Caco-2 (cell line): Measurements from ENCODE around the gene CTAG1B. TPM values are rescaled to one million over a fixed set of nuclear protein-coding genes. Genes with fewer than 3 reads are reported as not detected.

ENCODE experiments used
- BruUV-seq: library from RNA; stranded (reverse); fragments of 400-500 nt; replicated peaks from 2 replicates; lab custom pipeline; 2021; lab: Mats Ljungman, UMichigan
- CTCF ChIA-PET: fragments of 300-600 bp; sonication (Branson Sonifier 250); formaldehyde crosslinking; loops from one replicate; lab custom pipeline; 2022; ENCODE audit warnings: antibody characterized with exemption; lab: Charles Lee
- POLR2A ChIA-PET: fragments of 300-600 bp; sonication (Branson Sonifier 250); formaldehyde crosslinking; loops from one replicate; lab custom pipeline; 2022; ENCODE audit warnings: antibody characterized with exemption; lab: Charles Lee
- DNase-seq, 2 experiments: peaks; one replicate each; pipeline versions ENCODE4 v3.0.0 to v3.0.0-alpha.2; 2020 to 2022
- H3K27me3 ChIP-seq: replicated peaks from 2 replicates; pipeline ENCODE4 v1.6.0; 2011; ENCODE audit warnings: low read length; ENCODE audit not compliant: control insufficient read depth, insufficient read depth
- H3K36me3 ChIP-seq: 2 replicates; pipeline ENCODE4 v1.5.1; 2011; ENCODE audit warnings: low read length; ENCODE audit not compliant: control insufficient read depth, insufficient read depth
- H3K4me1 ChIP-seq: fragments of 250-450 bp; sonication (Bioruptor Pico); 2 replicates; pipeline ENCODE4 v1.5.1; 2020; ENCODE audit warnings: mild to moderate bottlenecking
- H3K4me3 ChIP-seq: 2 replicates; pipeline ENCODE4 v1.5.1; 2011; ENCODE audit warnings: low read depth, mild to moderate bottlenecking, control low read depth, low read length
- H3K9me3 ChIP-seq: fragments of 250-450 bp; sonication (Bioruptor Pico); 2 replicates; pipeline ENCODE4 v1.5.1; 2020; ENCODE audit warnings: mild to moderate bottlenecking, moderate library complexity
- H3K27ac Mint-ChIP-seq: one replicate; pipeline ENCODE4 v1.8.0; 2022; ENCODE audit warnings: mixed read lengths; ENCODE audit not compliant: unreplicated experiment
- H3K27me3 Mint-ChIP-seq: one replicate; pipeline ENCODE4 v1.8.0; 2022; ENCODE audit warnings: mixed read lengths; ENCODE audit not compliant: insufficient read depth, unreplicated experiment
- H3K36me3 Mint-ChIP-seq: one replicate; pipeline ENCODE4 v1.8.0; 2022; ENCODE audit warnings: mild to moderate bottlenecking, mixed read lengths; ENCODE audit not compliant: insufficient read depth, unreplicated experiment
- H3K4me1 Mint-ChIP-seq: one replicate; pipeline ENCODE4 v1.8.0; 2022; ENCODE audit warnings: low read depth, mixed read lengths; ENCODE audit not compliant: unreplicated experiment
- H3K4me3 Mint-ChIP-seq: one replicate; pipeline ENCODE4 v1.8.0; 2022; ENCODE audit warnings: mild to moderate bottlenecking, moderate library complexity, mixed read lengths; ENCODE audit not compliant: unreplicated experiment
- H3K9me3 Mint-ChIP-seq: one replicate; pipeline ENCODE4 v1.8.0; 2022; ENCODE audit warnings: mixed read lengths; ENCODE audit not compliant: unreplicated experiment
- intact Hi-C: fragments of 100-400 bp; cut with micrococcal nuclease; formaldehyde crosslinking; loops from one replicate; pipeline ENCODE4 v1.10.0; 2022; ENCODE audit not compliant: unreplicated experiment
- total RNA-seq: library from RNA; stranded (reverse); gene quantifications from 2 replicates; pipeline ENCODE4 v1.2.3, GENCODE V29; 2022
- TF ChIP-seq, protein P1 (sequence below), 2 experiments: fragments of 200-600 bp in 1 of 2; IDR thresholded peaks; 1 replicate in 1 of 2; 2 replicates in 1 of 2; pipeline versions ENCODE4 v1.5.1 to v1.8.0; 2011 to 2022; ENCODE audit warnings: antibody characterized with exemption in 1 of 2, control low read depth in 1 of 2, inconsistent platforms in 1 of 2, low read depth in 1 of 2, low read length in 1 of 2, mild to moderate bottlenecking in 1 of 2, moderate library complexity in 1 of 2; ENCODE audit not compliant: insufficient read depth in 1 of 2, severe bottlenecking in 1 of 2, unreplicated experiment in 1 of 2

The CTAG1B gene
- total RNA-seq, 1 experiment from 2014 or later: not detected

DNA sequence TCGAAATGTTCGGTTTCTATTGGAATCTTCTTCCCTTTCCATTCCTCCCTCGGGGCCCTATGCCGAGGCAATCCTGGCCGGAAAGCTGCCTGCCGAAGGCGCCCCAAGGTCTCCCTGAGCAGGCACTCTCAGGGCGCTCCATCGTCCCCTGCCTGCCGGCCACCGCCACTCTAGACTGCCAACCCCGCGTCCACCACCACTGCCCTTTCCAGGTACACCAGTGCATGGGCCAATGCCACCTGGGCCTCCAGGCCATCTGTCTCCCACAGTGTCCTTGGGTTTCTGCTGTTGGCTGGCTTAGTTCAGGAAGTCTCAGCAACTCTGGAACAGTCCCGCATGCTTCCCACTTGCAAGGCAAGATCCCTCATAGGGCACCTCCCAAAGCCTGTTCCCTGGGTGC, 19.6 kb downstream of the CTAG1B start:
- no peaks in the 10 kb centered on the region for H3K4me1 ChIP-seq
- BruUV-seq: no TSS peak
- DNase-seq: no peak

DNA sequence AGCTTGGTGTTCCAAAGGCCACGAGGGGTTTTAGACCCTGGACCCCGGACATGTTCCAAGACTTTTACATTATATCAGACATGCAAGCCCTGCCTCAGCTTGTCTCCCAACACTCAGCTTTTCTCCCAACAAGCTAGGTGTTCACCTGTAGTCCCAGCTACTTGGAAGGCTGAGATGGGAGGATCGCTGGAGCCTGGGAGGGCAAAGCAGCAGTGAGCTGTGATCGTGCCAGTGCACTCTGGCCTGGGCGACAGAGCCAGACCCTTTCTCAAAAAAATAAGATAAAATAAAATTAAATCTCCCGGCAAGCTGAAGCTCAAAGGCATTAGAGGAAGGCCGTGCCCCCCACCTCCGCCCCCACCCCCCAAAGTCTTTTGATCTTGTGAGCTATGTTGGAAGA, 20.4 kb downstream of the CTAG1B start:
- H3K4me1 Mint-ChIP-seq: no peaks in the 10 kb centered on the region
- H3K4me3 Mint-ChIP-seq: no peak overlapping the region
- CTCF ChIA-PET: no interaction called here
- no peak for DNase-seq
- H3K36me3 ChIP-seq: no peaks in the 10 kb centered on the region
- no peak overlapping the region for H3K27ac Mint-ChIP-seq
- intact Hi-C loops: no loop called here
- H3K4me3 ChIP-seq: no peak overlapping the region
- TF ChIP-seq, protein P1, sequence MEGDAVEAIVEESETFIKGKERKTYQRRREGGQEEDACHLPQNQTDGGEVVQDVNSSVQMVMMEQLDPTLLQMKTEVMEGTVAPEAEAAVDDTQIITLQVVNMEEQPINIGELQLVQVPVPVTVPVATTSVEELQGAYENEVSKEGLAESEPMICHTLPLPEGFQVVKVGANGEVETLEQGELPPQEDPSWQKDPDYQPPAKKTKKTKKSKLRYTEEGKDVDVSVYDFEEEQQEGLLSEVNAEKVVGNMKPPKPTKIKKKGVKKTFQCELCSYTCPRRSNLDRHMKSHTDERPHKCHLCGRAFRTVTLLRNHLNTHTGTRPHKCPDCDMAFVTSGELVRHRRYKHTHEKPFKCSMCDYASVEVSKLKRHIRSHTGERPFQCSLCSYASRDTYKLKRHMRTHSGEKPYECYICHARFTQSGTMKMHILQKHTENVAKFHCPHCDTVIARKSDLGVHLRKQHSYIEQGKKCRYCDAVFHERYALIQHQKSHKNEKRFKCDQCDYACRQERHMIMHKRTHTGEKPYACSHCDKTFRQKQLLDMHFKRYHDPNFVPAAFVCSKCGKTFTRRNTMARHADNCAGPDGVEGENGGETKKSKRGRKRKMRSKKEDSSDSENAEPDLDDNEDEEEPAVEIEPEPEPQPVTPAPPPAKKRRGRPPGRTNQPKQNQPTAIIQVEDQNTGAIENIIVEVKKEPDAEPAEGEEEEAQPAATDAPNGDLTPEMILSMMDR (IDR thresholded peaks at IDR 0.05; ENCODE audit: insufficient read depth in 1 of 2, low read depth in 1 of 2, low read length in 1 of 2, severe bottlenecking in 1 of 2, unreplicated experiment in 1 of 2): no peak
- no peaks in the 10 kb centered on the region for H3K9me3 ChIP-seq
- peaks cover 3% of the 10 kb centered on the region for H3K27me3 Mint-ChIP-seq
- H3K4me1 ChIP-seq: no peaks in the 10 kb centered on the region
- H3K36me3 Mint-ChIP-seq: no peaks in the 10 kb centered on the region
- peaks cover 10% of the 10 kb centered on the region for H3K9me3 Mint-ChIP-seq
- POLR2A ChIA-PET: no interaction called here
- H3K27me3 ChIP-seq: no peaks in the 10 kb centered on the region
- BruUV-seq: no TSS peak

More for the DNA sequence above, 19.6 kb downstream of the CTAG1B start:
- H3K4me3 Mint-ChIP-seq: no peak overlapping the region
- ChIA-PET POLR2A (no interaction called here), CTCF (no interaction called here)
- TF ChIP-seq, protein P1 (IDR thresholded peaks at IDR 0.05; ENCODE audit: insufficient read depth in 1 of 2, low read depth in 1 of 2, low read length in 1 of 2, severe bottlenecking in 1 of 2, unreplicated experiment in 1 of 2): no peak
- no peaks in the 10 kb centered on the region for H3K9me3 ChIP-seq
- H3K36me3 Mint-ChIP-seq: no peaks in the 10 kb centered on the region
- no peaks in the 10 kb centered on the region for H3K36me3 ChIP-seq
- intact Hi-C loops: no loop called here
- H3K4me3 ChIP-seq: no peak overlapping the region
- H3K27me3 Mint-ChIP-seq: peaks cover 3% of the 10 kb centered on the region
- H3K27ac Mint-ChIP-seq: no peak overlapping the region
- H3K27me3 ChIP-seq: no peaks in the 10 kb centered on the region
- no peaks in the 10 kb centered on the region for H3K4me1 Mint-ChIP-seq
- H3K9me3 Mint-ChIP-seq: peaks cover 10% of the 10 kb centered on the region

DNA sequence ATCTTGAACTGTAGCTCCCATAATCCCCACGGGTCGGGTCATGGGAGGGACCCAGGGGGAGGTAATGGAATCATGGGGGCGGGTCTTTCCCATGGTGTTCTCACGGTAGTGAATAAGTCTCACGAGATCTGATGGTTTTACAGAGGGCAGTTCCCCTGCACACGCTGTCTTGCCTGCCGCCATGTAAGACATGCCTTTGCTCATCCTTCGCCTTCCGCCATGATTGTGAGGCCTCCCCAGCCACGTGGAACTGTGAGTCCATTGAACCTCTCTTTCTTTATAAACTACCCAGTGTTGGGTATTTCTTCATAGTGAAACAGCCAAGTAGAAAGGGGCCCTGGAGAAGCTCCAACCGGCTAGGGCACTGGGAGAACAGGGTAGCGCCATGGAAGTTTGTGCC, 21.9 kb downstream of the CTAG1B start:
- CTCF ChIA-PET: no interaction called here
- peaks cover 3% of the 10 kb centered on the region for H3K27me3 Mint-ChIP-seq
- H3K9me3 ChIP-seq: no peaks in the 10 kb centered on the region
- no peak overlapping the region for H3K4me3 Mint-ChIP-seq
- intact Hi-C loops: no loop called here
- no peaks in the 10 kb centered on the region for H3K27me3 ChIP-seq
- no TSS peak for BruUV-seq
- TF ChIP-seq, protein P1 (IDR thresholded peaks at IDR 0.05; ENCODE audit: insufficient read depth in 1 of 2, low read depth in 1 of 2, low read length in 1 of 2, severe bottlenecking in 1 of 2, unreplicated experiment in 1 of 2): no peak
- H3K4me1 ChIP-seq: no peaks in the 10 kb centered on the region
- POLR2A ChIA-PET: no interaction called here
- no peak overlapping the region for H3K27ac Mint-ChIP-seq
- no peak for DNase-seq
- no peak overlapping the region for H3K4me3 ChIP-seq
- no peaks in the 10 kb centered on the region for H3K36me3 Mint-ChIP-seq
- H3K9me3 Mint-ChIP-seq: peaks cover 10% of the 10 kb centered on the region
- H3K4me1 Mint-ChIP-seq: no peaks in the 10 kb centered on the region
- no peaks in the 10 kb centered on the region for H3K36me3 ChIP-seq
